Activated CD8-positive, alpha-beta memory T cell treated with anti-CD3 and anti-CD28 coated beads, Interleukin-2, amount 50 U/mL, for 24 hours (primary cell): ENCODE measurements around the gene TJP1.
"Not testable (repeated sequence)": the region's sequence is repeated elsewhere in the genome, so short reads cannot be mapped to it uniquely, and the experiment has no call there.

ENCODE experiments used
- DNase-seq: peaks from one replicate; pipeline ENCODE4 v3.0.0-alpha.2; 2020; ENCODE audit errors: extremely low read depth

TJP1 gene

GRCh38 chr15:29704950-29705597 is 117.2 kb downstream of the TJP1 start:
- no peak for DNase-seq

GRCh38 chr15:29701151-29701550 is 121.1 kb downstream of the TJP1 start:
- no peak for DNase-seq

- DNase-seq, result no peak
Measured at GRCh38 chr15:29700296-29700695, 122.0 kb downstream of the TJP1 start.

GRCh38 chr15:29699791-29700190 is 122.5 kb downstream of the TJP1 start:
- DNase-seq, result no peak

- DNase-seq, result no peak
Measured at GRCh38 chr15:29698030-29698701, 124.1 kb downstream of the TJP1 start.

GRCh38 chr15:29696950-29697738 is 125.1 kb downstream of the TJP1 start:
- no peak for DNase-seq

- not testable (repeated sequence) for DNase-seq
Measured at GRCh38 chr15:29696506-29696905, 125.8 kb downstream of the TJP1 start.

- DNase-seq, result no peak
Measured at GRCh38 chr15:29695489-29696167, 126.6 kb downstream of the TJP1 start.

- DNase-seq, result no peak
Measured at GRCh38 chr15:29693225-29693624, 129.0 kb downstream of the TJP1 start.

GRCh38 chr15:29692527-29692926 is 129.7 kb downstream of the TJP1 start:
- DNase-seq, result no peak

GRCh38 chr15:29690765-29691475 is 131.3 kb downstream of the TJP1 start:
- DNase-seq, result no peak

GRCh38 chr15:29689287-29689986 is 132.8 kb downstream of the TJP1 start:
- no peak for DNase-seq

GRCh38 chr15:29688506-29689286 is 133.6 kb downstream of the TJP1 start:
- DNase-seq, result no peak

GRCh38 chr15:29687939-29688505 is 134.2 kb downstream of the TJP1 start:
- DNase-seq, result no peak

- no peak for DNase-seq
Measured at GRCh38 chr15:29687204-29687815, 135.0 kb downstream of the TJP1 start.

GRCh38 chr15:29686445-29687203 is 135.6 kb downstream of the TJP1 start:
- no peak for DNase-seq

- no peak for DNase-seq
Measured at GRCh38 chr15:29686079-29686425, 136.2 kb downstream of the TJP1 start.

- no peak for DNase-seq
Measured at GRCh38 chr15:29685156-29686078, 136.9 kb downstream of the TJP1 start.
